ENCODE data around the gene CDC42BPG.
"Not testable (repeated sequence)": the region's sequence is repeated elsewhere in the genome, so short reads cannot be mapped to it uniquely, and the experiment has no call there.

Gene CDC42BPG

DNA sequence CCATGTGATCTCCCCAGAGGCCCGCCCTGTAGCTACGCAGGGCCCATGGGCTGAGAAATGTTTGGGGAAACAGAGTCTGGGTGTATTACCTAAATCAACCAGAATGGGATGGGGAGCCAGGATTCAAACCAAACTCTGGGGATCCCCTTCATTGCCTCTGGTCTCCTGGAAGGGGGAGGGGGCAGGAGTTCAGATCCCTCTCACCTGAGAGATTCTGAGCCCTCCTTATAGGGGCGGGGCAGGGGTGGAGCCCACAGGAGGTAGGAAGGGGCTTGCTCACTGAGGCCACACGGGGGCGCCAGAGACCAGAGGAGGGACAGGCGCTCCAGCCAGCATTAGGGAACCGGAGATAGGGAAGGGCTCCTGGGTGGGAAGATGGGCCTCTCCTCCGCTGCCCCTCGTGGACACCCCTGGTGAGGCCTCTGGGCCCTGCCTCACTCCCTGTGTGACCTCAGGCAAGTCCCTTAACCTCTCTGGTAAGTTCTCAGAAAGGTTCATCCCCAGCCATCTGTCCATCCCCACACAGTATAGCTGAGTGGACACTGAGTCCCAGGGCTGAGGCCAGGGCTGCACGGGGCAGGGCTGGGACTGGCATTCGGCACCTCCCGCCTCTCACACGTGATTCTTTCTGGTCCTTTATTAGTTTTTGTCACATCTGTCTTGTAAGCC is 2.7 kb upstream of the CDC42BPG start:
- H3K4me2 ChIP-seq (ENCODE audit: low read length), result peak overlapping the region; percentile 42; the same call in 1 of the 2 replicates
- H3K36me3 ChIP-seq (ENCODE audit: insufficient read depth, low read length), result no peaks in the 10 kb centered on the region
- H3K9ac ChIP-seq (ENCODE audit: low read length), result no peak overlapping the region
- H4K20me1 ChIP-seq (ENCODE audit: insufficient read depth, low read length), result no peaks in the 10 kb centered on the region
- no peak for TF ChIP-seq EZH2 (IDR thresholded peaks at IDR 0.05; ENCODE audit: borderline replicate concordance, low read length)
- TF ChIP-seq CTCF (IDR thresholded peaks at IDR 0.05; ENCODE audit: low read length), result peak; percentile 91
- H3K9me3 ChIP-seq (ENCODE audit: low read length), result no peaks in the 10 kb centered on the region
- no peaks in the 10 kb centered on the region for H3K27me3 ChIP-seq (ENCODE audit: insufficient read depth, low read length)
- H3F3A ChIP-seq (ENCODE audit: insufficient read depth, low read length), result peaks cover 9% of the 10 kb centered on the region; the same call in 1 of the 2 replicates
- H3K9me2 ChIP-seq (ENCODE audit: low read depth, low read length), result no peaks in the 10 kb centered on the region
- peaks cover 74% of the 10 kb centered on the region for H3K4me1 ChIP-seq (ENCODE audit: insufficient read depth, low read length, severe bottlenecking)
- no peaks in the 10 kb centered on the region for H3K79me2 ChIP-seq (ENCODE audit: insufficient read depth, low read length)
- no peak overlapping the region for H2AFZ ChIP-seq (ENCODE audit: low read length)
- H3K4me3 ChIP-seq (ENCODE audit: low read depth, low read length, poor library complexity, severe bottlenecking), result no peak overlapping the region
- peak overlapping the region; percentile 98 for H3K27ac ChIP-seq (ENCODE audit: low read depth, low read length, poor library complexity, severe bottlenecking)

GRCh38 chr11:64845776-64846129 is 1.3 kb upstream of the CDC42BPG start:
- H3K9me3 ChIP-seq (ENCODE audit: low read length); H3K36me3 ChIP-seq (ENCODE audit: insufficient read depth, low read length); H4K20me1 ChIP-seq (ENCODE audit: insufficient read depth, low read length); H3K4me2 ChIP-seq (ENCODE audit: low read length); H2AFZ ChIP-seq (ENCODE audit: low read length); H3K9ac ChIP-seq (ENCODE audit: low read length); H3K27ac ChIP-seq (ENCODE audit: low read depth, low read length, poor library complexity, severe bottlenecking); H3K4me3 ChIP-seq (ENCODE audit: low read depth, low read length, poor library complexity, severe bottlenecking); H3F3A ChIP-seq (ENCODE audit: insufficient read depth, low read length); H3K27me3 ChIP-seq (ENCODE audit: insufficient read depth, low read length); H3K79me2 ChIP-seq (ENCODE audit: insufficient read depth, low read length); H3K9me2 ChIP-seq (ENCODE audit: low read depth, low read length): not testable (repeated sequence)
- H3K4me1 ChIP-seq (ENCODE audit: insufficient read depth, low read length, severe bottlenecking), result peaks cover 60% of the 10 kb centered on the region

GRCh38 chr11:64845129-64845775 is 799 bp upstream of the CDC42BPG start:
- H3K36me3 ChIP-seq (ENCODE audit: insufficient read depth, low read length), result no peaks in the 10 kb centered on the region
- H3K4me2 ChIP-seq (ENCODE audit: low read length), result peak overlapping the region; percentile 80
- H3K9ac ChIP-seq (ENCODE audit: low read length), result peak overlapping the region; percentile 71
- peak overlapping the region; percentile 64 for H3K27ac ChIP-seq (ENCODE audit: low read depth, low read length, poor library complexity, severe bottlenecking)
- no peaks in the 10 kb centered on the region for H3K9me2 ChIP-seq (ENCODE audit: low read depth, low read length)
- no peaks in the 10 kb centered on the region for H3K79me2 ChIP-seq (ENCODE audit: insufficient read depth, low read length)
- H3K4me1 ChIP-seq (ENCODE audit: insufficient read depth, low read length, severe bottlenecking), result peaks cover 55% of the 10 kb centered on the region
- H3K9me3 ChIP-seq (ENCODE audit: low read length), result no peaks in the 10 kb centered on the region
- TF ChIP-seq CTCF (IDR thresholded peaks at IDR 0.05; ENCODE audit: low read length), result no peak
- no peak for TF ChIP-seq EZH2 (IDR thresholded peaks at IDR 0.05; ENCODE audit: borderline replicate concordance, low read length)
- no peaks in the 10 kb centered on the region for H3K27me3 ChIP-seq (ENCODE audit: insufficient read depth, low read length)
- H3K4me3 ChIP-seq (ENCODE audit: low read depth, low read length, poor library complexity, severe bottlenecking), result peak overlapping the region; percentile 77
- H2AFZ ChIP-seq (ENCODE audit: low read length), result no peak overlapping the region
- no peaks in the 10 kb centered on the region for H4K20me1 ChIP-seq (ENCODE audit: insufficient read depth, low read length)
- H3F3A ChIP-seq (ENCODE audit: insufficient read depth, low read length), result peaks cover 3% of the 10 kb centered on the region; the same call in 1 of the 2 replicates
